ACC112 (cell line): ENCODE measurements around the gene CLASP1.
"Not testable (repeated sequence)": the region's sequence is repeated elsewhere in the genome, so short reads cannot be mapped to it uniquely, and the experiment has no call there.

Experiments
- H2AFZ ChIP-seq: fragments of 200-600 bp; sonication (generic); one replicate; pipeline ENCODE4 v1.6.0; 2017; ENCODE audit warnings: antibody characterized with exemption, low read length; ENCODE audit not compliant: unreplicated experiment
- H3K27ac ChIP-seq: fragments of 200-600 bp; sonication (generic); 2 replicates; pipeline ENCODE4 v1.5.1; 2014; ENCODE audit warnings: low read depth, mild to moderate bottlenecking, antibody characterized with exemption, low read length, moderate library complexity
- H3K27me3 ChIP-seq: fragments of 200-600 bp; sonication (generic); 2 replicates; pipeline ENCODE4 v1.6.1; 2014; ENCODE audit warnings: mild to moderate bottlenecking, antibody characterized with exemption, low read length, moderate library complexity, mixed read lengths; ENCODE audit not compliant: insufficient read depth
- H3K36me3 ChIP-seq: fragments of 200-600 bp; sonication (generic); 2 replicates; pipeline ENCODE4 v1.6.1; 2016; ENCODE audit warnings: mild to moderate bottlenecking, antibody characterized with exemption, low read length, moderate library complexity, mixed read lengths; ENCODE audit not compliant: insufficient read depth
- H3K4me1 ChIP-seq: fragments of 200-600 bp; sonication (generic); one replicate; pipeline ENCODE4 v1.6.1; 2016; ENCODE audit warnings: low read length, mixed read lengths; ENCODE audit not compliant: insufficient read depth, unreplicated experiment, control insufficient read depth
- H3K4me3 ChIP-seq: fragments of 200-600 bp; sonication (generic); 2 replicates; pipeline ENCODE4 v1.5.1; 2014; ENCODE audit warnings: mild to moderate bottlenecking, low read depth, low read length
- H3K79me2 ChIP-seq: fragments of 200-600 bp; sonication (generic); one replicate; pipeline ENCODE4 v1.6.0; 2016; ENCODE audit warnings: low read length; ENCODE audit not compliant: control insufficient read depth, unreplicated experiment, insufficient read depth

Gene CLASP1

DNA sequence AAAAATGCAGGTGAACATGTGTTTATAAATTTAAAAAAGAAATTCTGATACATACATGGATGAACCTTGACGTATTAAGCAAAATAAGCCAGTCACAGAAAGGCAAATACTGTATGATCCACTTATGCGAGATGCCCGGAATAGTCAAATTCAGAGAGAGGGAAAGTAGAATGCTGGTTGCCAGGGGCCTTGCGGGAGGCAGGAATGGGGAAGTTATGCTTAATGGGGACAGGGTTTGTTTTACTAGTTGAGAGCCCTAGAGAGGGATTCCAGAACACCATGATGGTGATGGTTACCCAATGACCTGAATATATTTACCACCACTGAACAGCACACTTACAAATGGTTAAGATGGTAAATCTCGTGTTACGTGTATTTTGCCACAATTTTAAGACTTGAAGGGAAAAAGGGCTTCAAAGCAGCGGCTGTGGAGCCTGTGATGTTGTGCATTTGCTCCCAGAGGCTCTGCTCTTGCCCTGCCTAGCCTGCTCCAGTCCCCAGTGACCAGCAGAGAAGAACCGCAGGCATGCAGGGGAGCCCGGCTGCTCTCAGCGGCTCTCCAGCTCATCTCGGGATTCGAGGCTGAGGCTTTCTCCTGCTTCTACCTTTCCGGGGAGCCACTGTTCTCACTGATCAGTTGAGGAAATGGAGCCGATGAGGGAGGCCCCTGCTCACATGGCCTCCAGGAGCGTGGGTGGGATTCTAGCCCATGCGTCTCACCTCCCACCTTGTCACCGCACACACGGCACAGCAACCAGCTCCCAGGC, 312.6 kb downstream of the CLASP1 start:
- Histone ChIP-seq H3K4me3 (no peak overlapping the region), H2AFZ (no peak overlapping the region), H3K27me3 (no peaks in the 10 kb centered on the region), H3K36me3 (no peaks in the 10 kb centered on the region), H3K4me1 (no peaks in the 10 kb centered on the region), H3K79me2 (no peaks in the 10 kb centered on the region), H3K27ac (no peak overlapping the region)

DNA sequence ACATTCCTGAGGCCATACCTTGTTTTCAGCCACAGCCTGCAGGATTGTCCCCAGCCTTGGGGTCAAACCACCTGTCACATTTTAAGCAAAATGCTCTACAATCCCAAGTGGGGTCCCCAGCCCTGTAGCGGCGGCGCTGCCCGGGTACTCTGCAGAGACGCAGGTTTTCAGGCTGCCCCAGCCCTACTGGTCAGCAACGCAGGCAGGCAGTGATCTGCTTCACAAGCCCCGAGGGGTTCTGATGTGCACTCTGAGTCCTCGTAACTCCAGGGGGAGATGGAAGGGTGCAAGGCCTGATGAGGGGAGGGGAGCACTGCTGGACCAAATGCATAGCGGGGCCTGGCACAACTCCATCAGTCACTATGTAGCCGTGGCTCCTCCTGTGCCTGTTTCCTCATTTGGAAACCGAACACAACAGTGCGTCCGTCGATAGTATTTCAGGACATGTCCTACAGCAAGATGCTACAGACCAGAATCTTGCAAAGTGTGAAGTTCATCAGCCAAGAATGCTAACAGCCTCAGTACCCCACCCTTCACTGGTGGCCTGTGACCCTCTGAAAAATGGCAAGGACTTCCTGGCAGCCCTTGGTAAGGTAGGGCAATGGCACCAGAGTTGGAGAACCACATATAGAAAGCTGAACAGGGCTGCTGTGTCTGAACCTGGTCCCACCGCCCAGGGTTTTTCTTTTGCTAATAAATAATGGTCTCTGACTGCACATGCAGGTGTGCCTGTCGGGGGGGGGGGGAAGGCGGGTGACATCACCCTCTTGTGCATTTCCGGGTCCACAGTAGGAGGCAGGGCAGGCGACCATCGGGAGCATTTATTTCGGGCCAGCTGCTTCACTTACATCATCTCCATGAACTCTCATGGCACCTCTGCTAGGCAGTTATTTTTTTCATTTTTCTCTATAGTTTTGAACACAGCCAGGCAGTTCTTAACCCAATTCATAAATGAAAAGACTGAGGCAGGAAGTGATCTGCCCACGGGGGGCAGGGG, 313.7 kb downstream of the CLASP1 start:
- Histone ChIP-seq H3K4me1 (no peaks in the 10 kb centered on the region), H3K36me3 (no peaks in the 10 kb centered on the region), H3K27me3 (no peaks in the 10 kb centered on the region), H3K79me2 (no peaks in the 10 kb centered on the region), H3K27ac (no peak overlapping the region), H2AFZ (no peak overlapping the region), H3K4me3 (no peak overlapping the region)

DNA sequence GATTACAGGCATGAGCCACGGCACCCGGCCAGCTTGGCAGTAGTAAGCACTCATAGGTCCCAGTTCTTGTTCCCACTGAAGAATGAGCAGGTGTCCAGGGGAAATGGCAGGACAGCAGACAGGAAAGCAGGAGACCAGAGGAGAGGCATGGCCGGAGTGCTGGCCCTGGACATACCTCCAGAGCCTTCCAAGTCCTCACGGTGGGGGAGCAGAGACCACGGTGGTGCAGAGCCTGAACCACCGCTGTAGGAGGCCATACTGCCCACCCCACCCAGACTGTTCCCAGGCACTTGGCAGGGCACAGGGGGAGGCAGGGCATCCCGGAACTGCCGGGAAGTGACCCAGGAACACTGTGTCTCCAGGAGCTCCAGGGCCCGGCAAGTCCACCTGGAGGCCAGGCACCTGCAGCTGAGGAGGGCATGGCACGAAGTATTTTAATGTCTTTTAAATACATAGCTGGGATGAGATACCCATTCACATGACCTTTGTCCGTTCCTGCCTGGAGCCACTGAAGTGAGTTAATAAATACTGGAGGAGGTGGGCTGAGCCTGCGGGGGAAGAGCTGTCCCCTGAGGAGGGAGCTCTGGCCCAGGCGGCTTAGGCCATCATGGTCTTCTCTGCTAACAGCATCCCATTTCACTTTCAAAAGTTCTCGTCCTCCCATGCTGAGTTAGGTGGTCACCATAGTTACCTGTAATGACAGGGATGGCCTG, 314.5 kb downstream of the CLASP1 start:
- no peaks in the 10 kb centered on the region for H3K4me1 ChIP-seq
- H3K79me2 ChIP-seq, result no peaks in the 10 kb centered on the region
- H3K36me3 ChIP-seq, result no peaks in the 10 kb centered on the region
- H3K4me3 ChIP-seq, result no peak overlapping the region
- H2AFZ ChIP-seq, result no peak overlapping the region
- H3K27me3 ChIP-seq, result 0 out of 2 replicates have a peak, but pooled peaks cover 2% of the 10 kb centered on the region
- no peak overlapping the region for H3K27ac ChIP-seq

DNA sequence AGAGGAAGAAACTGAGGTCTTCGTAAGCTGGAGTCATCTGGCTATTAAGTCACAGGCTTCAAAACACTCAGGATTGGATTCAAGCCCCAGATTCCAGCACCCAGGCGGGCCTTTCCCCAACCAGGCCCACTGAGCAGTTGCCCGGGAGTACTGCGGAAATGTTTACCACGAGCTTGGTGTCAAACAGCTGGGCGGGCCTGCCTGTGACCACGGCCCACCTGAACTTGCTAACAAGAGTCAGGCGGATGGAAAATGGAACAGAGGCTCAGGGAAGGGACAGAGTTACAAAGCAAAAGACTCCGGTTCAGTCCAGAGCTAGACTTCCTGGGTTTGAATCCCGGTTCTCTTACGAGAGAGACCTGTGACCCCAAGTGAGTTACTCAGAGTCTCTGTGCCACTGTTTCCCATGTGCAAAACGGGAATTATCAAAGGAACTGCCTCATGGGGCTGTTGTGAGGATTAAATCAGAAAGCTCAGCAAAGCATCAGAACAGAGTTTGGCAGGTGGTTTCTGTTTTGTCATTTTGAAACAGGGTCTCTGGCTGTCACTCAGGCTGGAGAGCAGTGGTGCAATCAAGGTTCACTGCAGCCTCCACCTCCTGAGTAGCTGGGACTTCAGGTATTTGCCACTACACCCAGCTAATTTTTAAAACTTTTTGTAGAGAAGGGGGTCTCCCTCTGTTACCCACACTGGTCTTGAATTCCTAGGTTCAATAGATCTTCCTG, 315.3 kb downstream of the CLASP1 start:
- Histone ChIP-seq H3K4me1 (no peaks in the 10 kb centered on the region), H3K27ac (no peak overlapping the region), H2AFZ (no peak overlapping the region), H3K36me3 (no peaks in the 10 kb centered on the region), H3K4me3 (no peak overlapping the region), H3K79me2 (no peaks in the 10 kb centered on the region), H3K27me3 (peaks cover 8% of the 10 kb centered on the region; the same call in 1 of the 2 replicates)

DNA sequence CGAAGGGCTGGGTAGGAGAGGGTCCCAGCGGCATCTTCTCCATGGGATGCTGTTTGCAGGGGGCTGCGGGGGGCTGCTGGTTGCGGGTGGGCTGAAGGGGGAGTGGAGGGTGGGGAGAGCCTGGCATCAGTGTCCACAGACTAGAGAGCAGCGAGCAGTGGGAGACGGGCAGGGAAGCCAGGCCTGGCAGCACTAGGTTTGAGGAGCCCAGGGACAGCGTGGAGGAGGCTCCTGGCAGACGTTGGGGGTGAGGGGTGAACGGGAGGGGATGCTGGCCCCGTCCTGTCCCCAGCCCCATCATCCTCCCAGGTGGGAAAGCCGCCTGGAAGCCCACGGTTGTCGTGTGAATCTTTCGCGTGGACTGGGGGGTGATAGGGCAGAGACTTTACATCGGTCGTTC, 316.0 kb downstream of the CLASP1 start:
- H3K79me2 ChIP-seq, result no peaks in the 10 kb centered on the region
- H3K4me3 ChIP-seq, result no peak overlapping the region
- no peaks in the 10 kb centered on the region for H3K4me1 ChIP-seq
- H3K27ac ChIP-seq, result no peak overlapping the region
- no peak overlapping the region for H2AFZ ChIP-seq
- peaks cover 13% of the 10 kb centered on the region; the same call in 1 of the 2 replicates for H3K27me3 ChIP-seq
- H3K36me3 ChIP-seq, result no peaks in the 10 kb centered on the region

DNA sequence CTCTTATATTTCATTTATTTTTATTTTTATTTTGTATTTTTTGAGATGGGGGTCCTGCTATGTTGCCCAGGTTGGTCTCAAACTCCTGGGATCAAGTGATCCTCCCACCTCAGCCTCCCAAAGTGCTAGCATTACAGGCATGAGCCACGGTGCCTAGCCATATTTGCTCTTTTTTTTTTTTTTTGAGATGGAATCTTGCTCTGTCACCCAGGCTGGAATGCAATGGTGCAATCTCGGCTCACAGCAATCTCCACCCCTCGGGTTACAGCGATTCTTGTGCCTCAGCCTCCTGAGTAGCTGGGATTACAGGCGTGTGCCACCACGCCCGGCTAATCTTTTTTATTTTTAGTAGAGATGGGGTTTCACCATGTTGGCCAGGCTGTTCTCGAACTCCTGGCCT, 317.9 kb downstream of the CLASP1 start:
- H3K27me3 ChIP-seq, result peaks cover 13% of the 10 kb centered on the region; the same call in 1 of the 2 replicates
- not testable (repeated sequence) for H2AFZ ChIP-seq, H3K4me3 ChIP-seq, H3K79me2 ChIP-seq, H3K36me3 ChIP-seq, H3K27ac ChIP-seq, H3K4me1 ChIP-seq

DNA sequence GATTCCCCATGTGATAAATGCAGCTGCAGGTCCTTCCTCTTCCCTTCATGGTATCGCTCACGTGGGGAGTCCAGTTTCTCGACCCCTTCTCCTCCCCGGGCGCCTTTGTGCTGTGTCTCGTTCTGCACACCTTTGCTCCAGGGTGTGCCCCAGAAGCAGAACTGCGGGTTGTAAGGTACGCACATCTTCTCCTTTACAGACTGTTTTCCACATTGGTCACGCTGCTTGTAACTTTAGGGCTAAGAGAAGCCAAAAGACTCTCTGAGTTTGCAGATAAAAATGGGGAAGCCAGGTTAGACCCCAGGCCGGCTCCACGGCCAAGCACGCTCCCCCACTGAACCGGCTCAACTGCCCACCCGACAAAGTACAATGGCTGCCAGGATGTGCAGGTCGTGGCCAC, 318.3 kb downstream of the CLASP1 start:
- Histone ChIP-seq H2AFZ (no peak overlapping the region), H3K36me3 (no peaks in the 10 kb centered on the region), H3K4me3 (no peak overlapping the region), H3K27ac (no peak overlapping the region), H3K27me3 (peaks cover 13% of the 10 kb centered on the region; the same call in 1 of the 2 replicates), H3K4me1 (no peaks in the 10 kb centered on the region), H3K79me2 (no peaks in the 10 kb centered on the region)

DNA sequence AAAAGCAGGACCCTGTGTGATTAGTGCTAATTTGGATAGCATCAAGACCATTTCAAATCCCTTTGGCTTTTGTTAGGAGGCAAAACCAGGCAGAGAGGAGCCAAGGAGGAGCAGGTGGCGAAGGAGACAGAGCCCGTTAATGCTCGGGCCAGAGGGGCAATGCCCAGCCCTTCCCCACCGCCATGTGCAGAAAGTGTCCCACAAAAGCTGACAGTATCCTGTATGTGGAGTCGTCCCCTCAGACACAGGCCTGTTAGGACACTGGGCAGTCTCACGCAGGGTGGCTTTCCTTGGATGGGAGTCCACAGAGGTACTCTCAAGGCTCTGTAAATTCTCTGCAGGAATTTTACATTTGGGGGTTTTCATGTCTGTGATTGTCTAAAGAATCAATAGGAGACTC, 319.5 kb downstream of the CLASP1 start:
- no peak overlapping the region for H3K27ac ChIP-seq
- H3K4me1 ChIP-seq, result no peaks in the 10 kb centered on the region
- H2AFZ ChIP-seq, result no peak overlapping the region
- H3K27me3 ChIP-seq, result peaks cover 13% of the 10 kb centered on the region; the same call in 1 of the 2 replicates
- no peaks in the 10 kb centered on the region for H3K36me3 ChIP-seq
- no peaks in the 10 kb centered on the region for H3K79me2 ChIP-seq
- no peak overlapping the region for H3K4me3 ChIP-seq

DNA sequence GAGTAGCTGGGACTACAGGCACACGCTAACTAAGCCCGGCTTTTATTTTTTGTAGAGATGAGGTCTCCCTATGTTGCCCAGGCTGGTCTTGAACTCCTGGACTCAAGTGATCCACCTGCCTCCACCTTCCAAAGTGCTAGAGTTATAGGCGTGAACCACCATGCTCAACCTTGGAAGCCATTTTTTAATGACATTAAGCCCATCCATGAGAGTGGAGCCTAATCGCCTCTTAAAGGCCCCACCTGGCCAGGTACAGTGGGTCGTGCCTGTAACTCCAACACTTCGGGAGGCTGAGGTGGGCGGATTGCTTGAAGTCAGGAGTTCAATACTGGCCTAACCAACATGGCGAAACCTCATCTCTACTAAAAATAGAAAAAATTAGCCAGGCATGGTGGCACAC, 322.6 kb downstream of the CLASP1 start:
- H3K4me3 ChIP-seq, result no peak overlapping the region
- no peaks in the 10 kb centered on the region for H3K79me2 ChIP-seq
- peaks cover 13% of the 10 kb centered on the region; the same call in 1 of the 2 replicates for H3K27me3 ChIP-seq

DNA sequence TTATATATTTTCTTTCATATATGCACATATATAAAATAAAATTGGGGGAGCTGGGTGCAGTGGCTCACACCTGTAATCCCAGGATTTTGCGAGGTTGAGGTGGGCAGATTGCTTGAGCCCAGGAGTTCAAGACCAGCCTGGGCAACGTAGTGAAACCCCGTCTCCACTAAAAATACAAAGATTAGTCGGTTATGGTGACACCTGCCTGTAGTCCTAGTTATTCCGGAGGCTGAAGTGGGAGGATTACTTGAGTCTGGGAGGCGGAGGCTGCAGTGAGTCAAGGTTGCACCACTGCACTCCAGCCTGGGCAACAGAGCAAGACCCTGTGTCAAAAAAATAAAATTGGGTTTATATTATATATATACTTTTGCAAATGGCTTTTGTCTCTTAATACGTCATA, 324.7 kb downstream of the CLASP1 start:
- Histone ChIP-seq H3K4me1 (no peaks in the 10 kb centered on the region), H3K79me2 (no peaks in the 10 kb centered on the region), H3K36me3 (no peaks in the 10 kb centered on the region), H3K4me3 (no peak overlapping the region), H3K27ac (no peak overlapping the region), H3K27me3 (peaks cover 12% of the 10 kb centered on the region; the same call in 1 of the 2 replicates), H2AFZ (no peak overlapping the region)

More for the DNA sequence above, 322.6 kb downstream of the CLASP1 start:
- Histone ChIP-seq H2AFZ (no peak overlapping the region), H3K27ac (no peak overlapping the region), H3K36me3 (no peaks in the 10 kb centered on the region), H3K4me1 (no peaks in the 10 kb centered on the region)
